ENCODE data around the gene SLC7A5.
"Not testable (repeated sequence)": the region's sequence is repeated elsewhere in the genome, so short reads cannot be mapped to it uniquely, and the experiment has no call there.

Gene SLC7A5

DNA sequence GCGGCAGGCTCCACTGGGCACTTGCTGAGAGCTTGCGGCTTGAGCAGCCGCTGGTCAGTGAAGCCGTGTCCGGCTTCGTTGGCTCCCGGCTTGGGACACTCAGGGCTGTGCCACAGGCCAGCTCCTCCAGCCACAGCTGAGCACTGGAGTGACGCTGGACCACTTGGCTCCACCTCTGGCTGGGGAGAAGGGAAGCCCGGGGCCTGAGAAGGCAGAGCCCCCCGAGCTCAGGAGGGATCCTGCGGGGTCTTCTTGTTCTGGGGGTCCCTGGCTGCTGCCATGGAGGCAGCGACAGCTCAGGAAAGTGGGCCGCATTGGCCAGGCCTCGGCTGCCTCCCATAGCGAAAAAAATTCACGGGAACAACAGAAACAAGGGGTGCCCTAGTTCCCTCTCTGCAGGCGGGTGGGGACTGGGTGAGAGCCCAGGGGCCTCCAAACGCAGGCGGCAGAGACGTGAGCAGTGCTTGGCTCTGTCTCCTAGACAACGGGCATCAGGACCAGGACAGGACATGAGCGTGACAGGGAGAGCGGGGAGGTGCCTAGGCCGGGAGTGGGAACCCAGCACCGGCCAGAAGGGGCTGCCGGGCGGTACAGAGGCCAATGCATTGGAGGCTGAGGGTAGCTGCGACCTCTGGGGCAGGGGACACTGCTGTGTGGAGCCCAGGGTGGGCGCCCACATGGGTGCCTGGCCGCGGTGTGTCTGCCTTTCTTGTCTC is 37.7 kb downstream of the SLC7A5 start:
- no peak for TF ChIP-seq CTCF (conservative IDR thresholded peaks at IDR 0.05)
- no peak overlapping the region for H3K27ac ChIP-seq

DNA sequence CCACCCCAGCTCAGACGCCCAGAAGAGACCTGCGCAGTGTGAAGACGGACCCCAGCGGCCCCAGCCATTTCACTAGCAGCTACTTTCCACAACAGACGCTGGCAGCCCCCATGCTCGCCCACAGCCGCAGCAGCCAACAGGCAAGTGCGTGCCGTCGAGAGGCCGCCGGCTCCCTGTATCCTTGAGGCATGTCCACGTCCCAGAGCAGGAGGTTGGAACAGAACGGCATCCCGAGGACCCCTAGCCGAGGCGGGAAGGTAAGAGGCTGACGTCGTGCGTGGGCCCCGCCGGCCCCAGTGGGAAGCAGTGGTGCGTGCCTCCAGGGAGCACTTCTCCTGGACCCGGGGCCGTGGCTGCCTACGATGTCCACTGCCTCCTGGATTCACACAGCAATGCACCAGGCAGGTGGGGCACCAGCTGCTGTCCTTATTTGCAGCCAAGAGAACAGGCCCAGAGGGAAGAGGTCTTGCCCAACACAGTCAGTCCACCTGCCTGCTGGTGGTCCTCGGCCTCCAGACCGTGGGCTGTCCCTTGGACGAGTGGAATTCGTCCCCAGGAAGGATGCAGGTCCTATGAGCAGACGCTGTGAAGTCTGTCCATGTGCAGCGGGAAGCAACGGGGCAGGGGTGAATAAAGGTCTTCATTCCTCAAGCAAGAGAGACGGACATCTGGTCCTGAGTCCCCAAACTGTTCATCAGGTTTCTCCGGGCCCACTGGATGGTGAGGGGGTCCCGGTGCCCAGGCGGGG is 38.5 kb downstream of the SLC7A5 start:
- TF ChIP-seq CTCF (conservative IDR thresholded peaks at IDR 0.05) = no peak
- H3K27ac ChIP-seq = no peak overlapping the region

DNA sequence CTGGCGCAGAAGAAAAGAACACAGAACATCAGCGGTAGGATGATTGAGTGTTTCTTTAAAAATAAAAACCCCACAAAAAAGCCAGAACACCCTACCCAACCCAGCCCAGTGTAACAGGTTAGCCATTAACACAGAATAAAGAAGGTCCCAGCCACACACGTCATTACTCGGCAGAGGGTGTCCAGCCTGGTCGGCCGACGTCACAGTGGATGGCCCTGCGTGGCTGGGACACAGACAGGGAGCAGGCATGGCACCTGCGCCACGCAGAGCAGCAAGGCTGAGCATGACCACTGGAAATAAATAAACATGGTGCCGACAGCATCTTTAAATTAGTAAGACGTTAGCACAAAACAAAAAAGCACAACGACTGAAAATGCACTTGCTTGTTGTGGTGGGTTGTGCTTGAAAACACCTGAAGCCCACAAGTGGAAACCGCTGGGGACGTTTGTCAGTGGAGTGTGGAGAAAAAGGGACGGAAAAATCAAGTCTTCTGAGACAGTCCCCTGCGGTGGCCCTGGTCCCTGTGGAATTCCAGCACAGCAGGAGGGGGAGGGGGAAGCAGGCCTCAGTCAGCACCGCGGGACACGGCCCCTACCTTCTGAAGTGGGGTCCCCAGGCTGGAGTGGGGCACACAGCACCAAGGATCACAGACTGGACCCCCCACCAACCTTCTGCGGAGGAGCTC is 39.2 kb downstream of the SLC7A5 start:
- TF ChIP-seq CTCF (conservative IDR thresholded peaks at IDR 0.05) = no peak
- no peak overlapping the region for H3K27ac ChIP-seq

- H3K27ac ChIP-seq = no peak overlapping the region
- no peak for TF ChIP-seq CTCF (conservative IDR thresholded peaks at IDR 0.05)
Observed at GRCh38 chr16:87829622-87829980, 39.7 kb downstream of the SLC7A5 start.

GRCh38 chr16:87828907-87829621 is 40.2 kb downstream of the SLC7A5 start:
- no peak overlapping the region for H3K27ac ChIP-seq
- TF ChIP-seq CTCF (conservative IDR thresholded peaks at IDR 0.05) = no peak

DNA sequence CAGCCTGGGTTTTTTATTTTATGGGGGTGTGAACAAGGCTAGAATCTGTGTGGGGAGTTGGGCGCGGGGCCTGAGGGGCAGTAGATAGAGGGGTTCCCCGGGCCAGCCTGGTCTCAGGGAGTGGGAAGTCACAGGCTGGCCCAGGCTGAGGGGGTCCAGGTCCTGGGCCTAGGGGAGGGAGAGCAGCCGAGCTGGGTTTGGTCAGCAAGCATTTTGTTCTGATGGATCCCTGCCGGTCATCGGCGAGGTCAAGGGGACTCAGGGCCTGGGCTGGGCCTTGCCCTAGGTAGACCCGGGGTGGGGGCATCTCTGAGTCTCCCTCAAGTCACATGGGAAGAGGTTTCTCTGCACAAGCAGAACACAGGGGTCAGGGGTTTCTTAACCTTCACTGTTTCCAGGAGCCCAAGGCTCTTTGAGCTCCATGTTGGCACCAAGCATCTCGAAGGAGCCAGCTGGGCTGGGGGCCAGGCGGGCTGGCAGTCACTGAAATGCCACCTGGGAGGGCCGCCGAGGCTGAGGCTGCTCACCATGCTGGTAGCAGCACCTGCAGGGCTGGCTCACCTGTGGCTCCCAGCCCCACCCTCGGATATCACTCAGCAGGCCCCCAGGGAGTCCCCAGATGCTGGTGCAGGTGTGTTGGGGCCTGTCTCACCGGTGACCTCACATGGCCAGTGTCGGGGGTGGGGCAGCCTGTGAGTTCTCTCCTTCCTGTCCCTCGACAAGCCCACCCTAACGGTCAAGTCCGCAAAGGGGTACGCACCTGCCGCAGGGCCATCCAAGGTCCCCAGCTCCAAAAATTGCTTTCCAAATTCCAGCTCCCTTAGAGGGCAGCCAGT is 41.0 kb downstream of the SLC7A5 start:
- no peak overlapping the region for H3K27ac ChIP-seq
- no peak for TF ChIP-seq CTCF (conservative IDR thresholded peaks at IDR 0.05)

GRCh38 chr16:87827588-87827915 is 41.8 kb downstream of the SLC7A5 start:
- not testable (repeated sequence) for H3K27ac ChIP-seq

All from VCaP (cell line).